H1 (cell line): ENCODE results near the gene UBE2V1. TPM values are rescaled to one million over a fixed set of nuclear protein-coding genes. Genes with fewer than 3 reads are reported as not detected.

Experiments
- CBX5 ChIP-seq: fragments of 300-800, 300-1000 bp; sonication (generic); IDR thresholded peaks from 2 replicates; pipeline ENCODE4 v1.7.1; 2016; ENCODE audit warnings: antibody characterized with exemption, low read length, low read depth
- EZH2 ChIP-seq: fragments of 200-600 bp; sonication (generic); IDR thresholded peaks from 2 replicates; pipeline ENCODE4 v1.7.1; 2012; ENCODE audit warnings: low read depth, mild to moderate bottlenecking, moderate library complexity, low read length, inconsistent platforms; ENCODE audit not compliant: severe bottlenecking
- SAP30 ChIP-seq: fragments of 300-600 bp; sonication (generic); IDR thresholded peaks from 2 replicates; pipeline ENCODE4 v1.7.1; 2012; ENCODE audit warnings: low read length, moderate library complexity, mild to moderate bottlenecking, inconsistent platforms; ENCODE audit not compliant: insufficient read depth, insufficient replicate concordance
- SRF ChIP-seq: IDR thresholded peaks from 2 replicates; pipeline ENCODE4 v1.6.1; 2011; ENCODE audit warnings: mild to moderate bottlenecking, low read depth, low read length, moderate library complexity
- TEAD4 ChIP-seq: IDR thresholded peaks from 2 replicates; pipeline ENCODE4 v1.6.1; 2012; ENCODE audit warnings: low read depth, low read length, inconsistent platforms, mixed read lengths
- polyA plus RNA-seq, 7 experiments: library from polyadenylated mRNA; depleted of rRNA in 3 of 7; stranded (reverse) in 5 of 7; unstranded in 2 of 7; fragments of >200 nt in 5 of 7; fragments of 200-250 nt in 2 of 7; gene quantifications; 1 replicate in 5 of 7; 2 replicates in 1 of 7; 4 replicates in 1 of 7; pipeline versions ENCODE4 v1.2.1 to v1.2.3, GENCODE V29; 2011 to 2013; ENCODE audit warnings: missing spikeins in 2 of 7, mixed read lengths in 2 of 7
- total RNA-seq: library from RNA; stranded (reverse); fragmentation: NEBNext Ultra II Directional; extraction: Animal tissue kit (Norgen Biotek cat#: 25700); gene quantifications from 2 replicates; pipeline ENCODE4 v1.2.1, GENCODE V29; 2021

UBE2V1 gene
- total and polyA plus RNA-seq, 2 of the 8 experiments (the other 6 are each of a cell fraction or from before 2014, with no cell fraction given): 141 to 184 TPM

GRCh38 chr20:50067018-50067417 lies 45.9 kb downstream of the UBE2V1 start (continued):
- TF ChIP-seq TEAD4 (no peak), EZH2 (no peak), SRF (no peak), SAP30 (no peak), CBX5 (no peak)
- TF ChIP-seq, all 59 proteins: peak for 0
